Stomach (tissue), 9 donors: ENCODE results near the gene BLID. TPM values are rescaled to one million over a fixed set of nuclear protein-coding genes. Genes with fewer than 3 reads are reported as not detected.
A peak's percentile ranks its signal among the peaks of the same experiment; 100 is the strongest.

Source experiments
- DNase-seq, 2 donors: peaks; one replicate each; pipeline versions ENCODE4 v3.0.0 to v3.0.0-alpha.2; 2013 to 2019
- H3K27ac ChIP-seq, 5 donors: fragments of 200-600 bp in 4 of 5; sonication (generic) in 4 of 5; one replicate each; pipeline ENCODE4 v1.5.1; 2013 to 2019; ENCODE audit warnings: mild to moderate bottlenecking in 1 of 5, moderate library complexity in 1 of 5
- H3K27me3 ChIP-seq, 3 donors: fragments of 200-600 bp; sonication (generic); one replicate each; pipeline ENCODE4 v1.5.1; 2017 to 2019; ENCODE audit warnings: mixed run types in 1 of 3
- H3K36me3 ChIP-seq, 4 donors: fragments of 200-600 bp; sonication (generic); 1 replicate in 3 of 4; 2 replicates in 1 of 4; pipeline ENCODE4 v1.5.1; 2016 to 2019
- H3K4me1 ChIP-seq, 4 donors: fragments of 200-600 bp; sonication (generic); one replicate each; pipeline ENCODE4 v1.5.1; 2016 to 2019
- H3K4me3 ChIP-seq, 4 donors: fragments of 200-600 bp; sonication (generic) in 3 of 4; one replicate each; pipeline ENCODE4 v1.5.1; 2016 to 2019; ENCODE audit warnings: mild to moderate bottlenecking in 1 of 4
- H3K9me3 ChIP-seq, 4 donors: fragments of 200-600 bp; sonication (generic); one replicate each; pipeline ENCODE4 v1.5.1; 2016 to 2019
- CTCF ChIP-seq, 7 experiments: fragments of 450-650 bp in 4 of 7; fragments of 200-600 bp in 3 of 7; sonication (generic) in 3 of 7; IDR thresholded peaks; one replicate each; pipeline ENCODE4 v1.5.1; 2016 to 2019; ENCODE audit warnings: antibody characterized with exemption in 7 of 7, control low read depth in 2 of 7, mild to moderate bottlenecking in 1 of 7
- EP300 ChIP-seq: sonication (generic); formaldehyde crosslinking; IDR thresholded peaks from one replicate; pipeline ENCODE4 v1.6.1; 2017; ENCODE audit warnings: antibody characterized with exemption
- POLR2A ChIP-seq, 4 donors: fragments of 450-650 bp; IDR thresholded peaks; one replicate each; pipeline ENCODE4 v1.6.1; 2016; ENCODE audit warnings: antibody characterized with exemption in 4 of 4, control low read depth in 2 of 4, mild to moderate bottlenecking in 1 of 4, moderate library complexity in 1 of 4
- POLR2AphosphoS5 ChIP-seq, 3 donors: sonication (generic); formaldehyde crosslinking; IDR thresholded peaks; one replicate each; pipeline ENCODE4 v1.6.1; 2016; ENCODE audit warnings: antibody characterized with exemption in 3 of 3
- WGBS, 5 donors: extraction: QIAGEN DNeasy Blood & Tissue Kit in 3 of 5; methylation state at CpG; one replicate each; pipeline versions ENCODE4 v1.1.5 to v1.1.7; 2013 to 2018; 5-methylcytosine and 5-hydroxymethylcytosine counted together
- intact Hi-C: fragments of 100-400 bp; cut with DNase I; formaldehyde crosslinking; loops from one replicate; pipeline ENCODE4 v1.15.1; 2023; ENCODE audit warnings: low total_unique reads
- polyA plus RNA-seq, 3 donors: library from polyadenylated mRNA; stranded (reverse); fragments of 200-250 nt; gene quantifications; one replicate each; pipeline ENCODE4 v1.2.3, GENCODE V29; 2013
- total RNA-seq, 5 donors: library from RNA; depleted of rRNA; stranded (reverse); fragments of >200 nt; gene quantifications; one replicate each; pipeline versions ENCODE4 v1.1.0 to v1.2.3, GENCODE V29; 2014 to 2016
- donor health status: healthy with polysubstance abuse.
- donor health status: Bipolar disorder and iron deficiency.
- donor health status: healthy.

The BLID gene
- total and polyA plus RNA-seq, 8 donors, result 3.1 TPM; not detected in 7

- no peak for DNase-seq
- no peak for TF ChIP-seq CTCF (IDR thresholded peaks at IDR 0.05)
- no peak for TF ChIP-seq POLR2AphosphoS5 (IDR thresholded peaks at IDR 0.05)
- TF ChIP-seq EP300, result no peak
- no peak for TF ChIP-seq POLR2A (IDR thresholded peaks at IDR 0.05)
- no peaks in the 10 kb centered on the region for H3K9me3 ChIP-seq
- H3K27me3 ChIP-seq, result no peaks in the 10 kb centered on the region
- H3K4me1 ChIP-seq, result peaks cover 0 to 16% (median 2%) of the 10 kb centered on the region in 4 donors
- no peaks in the 10 kb centered on the region for H3K36me3 ChIP-seq
- WGBS, 5 donors, result 94 to 97% (median 95%) methylated on average over 3 of the region's 3 CpGs
- H3K27ac ChIP-seq, result no peak overlapping the region
- H3K4me3 ChIP-seq, result no peak overlapping the region
- intact Hi-C loops, result no loop called here
Measured at GRCh38 chr11:122144752-122145151, 28.7 kb upstream of the BLID start.

GRCh38 chr11:122141725-122142124 lies 25.7 kb upstream of the BLID start:
- no peaks in the 10 kb centered on the region for H3K27me3 ChIP-seq
- H3K36me3 ChIP-seq, result no peaks in the 10 kb centered on the region
- peaks cover 8 to 32% (median 15%) of the 10 kb centered on the region in 4 donors for H3K4me1 ChIP-seq
- no peak overlapping the region for H3K4me3 ChIP-seq
- DNase-seq, result no peak
- WGBS, 5 donors, result 74 to 85% (median 78%) methylated on average over 7 of the region's 7 CpGs
- intact Hi-C loops, result no loop called here
- TF ChIP-seq CTCF (IDR thresholded peaks at IDR 0.05), result no peak
- H3K9me3 ChIP-seq, result no peaks in the 10 kb centered on the region
- H3K27ac ChIP-seq, result no peak overlapping the region

- WGBS, 5 donors, result 52 to 62% (median 55%) methylated on average over 2 of the region's 2 CpGs
- Histone ChIP-seq H3K9me3 (no peaks in the 10 kb centered on the region), H3K4me3 (no peak overlapping the region), H3K27me3 (no peaks in the 10 kb centered on the region), H3K4me1 (peaks cover 10 to 42% (median 19%) of the 10 kb centered on the region in 4 donors), H3K27ac (no peak overlapping the region), H3K36me3 (no peaks in the 10 kb centered on the region)
- DNase-seq, result no peak
- TF ChIP-seq POLR2AphosphoS5 (IDR thresholded peaks at IDR 0.05), result no peak
- intact Hi-C loops, result no loop called here
Measured at GRCh38 chr11:122140500-122140899, 24.5 kb upstream of the BLID start.

GRCh38 chr11:122139595-122139866 lies 23.5 kb upstream of the BLID start:
- peak overlapping the region in 1 of 5 donors; percentile 41 for H3K27ac ChIP-seq
- DNase-seq, result no peak
- H3K9me3 ChIP-seq, result no peaks in the 10 kb centered on the region
- no peak overlapping the region for H3K4me3 ChIP-seq
- H3K36me3 ChIP-seq, result no peaks in the 10 kb centered on the region
- WGBS, 5 donors, result 6 to 28% (median 11%) methylated on average over 1 of the region's 1 CpG
- peaks cover 0 to 2% (median 0%) of the 10 kb centered on the region in 3 donors for H3K27me3 ChIP-seq
- peaks cover 10 to 42% (median 19%) of the 10 kb centered on the region in 4 donors for H3K4me1 ChIP-seq
- TF ChIP-seq CTCF (IDR thresholded peaks at IDR 0.05), result no peak
- no peak for TF ChIP-seq EP300
- no peak for TF ChIP-seq POLR2AphosphoS5 (IDR thresholded peaks at IDR 0.05)
- TF ChIP-seq POLR2A (IDR thresholded peaks at IDR 0.05), result no peak
- intact Hi-C loops, result no loop called here

- H3K4me1 ChIP-seq, result peaks cover 10 to 42% (median 19%) of the 10 kb centered on the region in 4 donors
- H3K27ac ChIP-seq, result peak overlapping the region in 1 of 5 donors; percentile 47
- TF ChIP-seq CTCF (IDR thresholded peaks at IDR 0.05), result no peak
- DNase-seq, result no peak
- H3K9me3 ChIP-seq, result no peaks in the 10 kb centered on the region
- 23 to 49% (median 26%) methylated on average over 5 of the region's 5 CpGs for WGBS, 5 donors
- peaks cover 0 to 2% (median 0%) of the 10 kb centered on the region in 3 donors for H3K27me3 ChIP-seq
- H3K36me3 ChIP-seq, result no peaks in the 10 kb centered on the region
- no peak overlapping the region for H3K4me3 ChIP-seq
- intact Hi-C loops, result no loop called here
Measured at GRCh38 chr11:122138744-122139594, 23.0 kb upstream of the BLID start.
